Measurements from ENCODE around the gene SNRPD1.
"Not testable (repeated sequence)": the region's sequence is repeated elsewhere in the genome, so short reads cannot be mapped to it uniquely, and the experiment has no call there.

Gene SNRPD1

GRCh38 chr18:21604671-21605070, 7.4 kb upstream of the SNRPD1 start:
- H3K27me3 ChIP-seq (ENCODE audit: insufficient read depth, low read length) = no peaks in the 10 kb centered on the region
- no peak overlapping the region for H3K4me3 ChIP-seq (ENCODE audit: low read length)
- no peaks in the 10 kb centered on the region for H3K9me3 ChIP-seq (ENCODE audit: low read length)
- H2AFZ ChIP-seq (ENCODE audit: low read depth, low read length) = peak overlapping the region; percentile 67
- peaks cover 3% of the 10 kb centered on the region for H3K4me1 ChIP-seq (ENCODE audit: insufficient read depth, low read length)
- H3K36me3 ChIP-seq (ENCODE audit: insufficient read depth, low read length) = no peaks in the 10 kb centered on the region

- H3K4me1 ChIP-seq (ENCODE audit: insufficient read depth, low read length) = peaks cover 3% of the 10 kb centered on the region
- no peaks in the 10 kb centered on the region for H3K9me3 ChIP-seq (ENCODE audit: low read length)
- H3K4me3 ChIP-seq (ENCODE audit: low read length) = no peak overlapping the region
- no peaks in the 10 kb centered on the region for H3K36me3 ChIP-seq (ENCODE audit: insufficient read depth, low read length)
- H2AFZ ChIP-seq (ENCODE audit: low read depth, low read length) = peak overlapping the region; percentile 67
- H3K27me3 ChIP-seq (ENCODE audit: insufficient read depth, low read length) = no peaks in the 10 kb centered on the region
Observed at GRCh38 chr18:21605213-21605612, 6.9 kb upstream of the SNRPD1 start.

- H3K27me3 ChIP-seq (ENCODE audit: insufficient read depth, low read length); H3K9me3 ChIP-seq (ENCODE audit: low read length): not testable (repeated sequence)
- Histone ChIP-seq H2AFZ (ENCODE audit: low read depth, low read length) (peak overlapping the region; percentile 60), H3K36me3 (ENCODE audit: insufficient read depth, low read length) (peaks cover 13% of the 10 kb centered on the region), H3K4me1 (ENCODE audit: insufficient read depth, low read length) (peaks cover 10% of the 10 kb centered on the region), H3K4me3 (ENCODE audit: low read length) (peak overlapping the region; percentile 84)
Observed at GRCh38 chr18:21611401-21612124, 551 bp upstream of the SNRPD1 start.

GRCh38 chr18:21621640-21622039, 9.5 kb downstream of the SNRPD1 start:
- H3K4me3 ChIP-seq (ENCODE audit: low read length); H3K9me3 ChIP-seq (ENCODE audit: low read length); H3K27me3 ChIP-seq (ENCODE audit: insufficient read depth, low read length); H3K4me1 ChIP-seq (ENCODE audit: insufficient read depth, low read length); H2AFZ ChIP-seq (ENCODE audit: low read depth, low read length): not testable (repeated sequence)
- H3K36me3 ChIP-seq (ENCODE audit: insufficient read depth, low read length) = peaks cover 64% of the 10 kb centered on the region

DNA sequence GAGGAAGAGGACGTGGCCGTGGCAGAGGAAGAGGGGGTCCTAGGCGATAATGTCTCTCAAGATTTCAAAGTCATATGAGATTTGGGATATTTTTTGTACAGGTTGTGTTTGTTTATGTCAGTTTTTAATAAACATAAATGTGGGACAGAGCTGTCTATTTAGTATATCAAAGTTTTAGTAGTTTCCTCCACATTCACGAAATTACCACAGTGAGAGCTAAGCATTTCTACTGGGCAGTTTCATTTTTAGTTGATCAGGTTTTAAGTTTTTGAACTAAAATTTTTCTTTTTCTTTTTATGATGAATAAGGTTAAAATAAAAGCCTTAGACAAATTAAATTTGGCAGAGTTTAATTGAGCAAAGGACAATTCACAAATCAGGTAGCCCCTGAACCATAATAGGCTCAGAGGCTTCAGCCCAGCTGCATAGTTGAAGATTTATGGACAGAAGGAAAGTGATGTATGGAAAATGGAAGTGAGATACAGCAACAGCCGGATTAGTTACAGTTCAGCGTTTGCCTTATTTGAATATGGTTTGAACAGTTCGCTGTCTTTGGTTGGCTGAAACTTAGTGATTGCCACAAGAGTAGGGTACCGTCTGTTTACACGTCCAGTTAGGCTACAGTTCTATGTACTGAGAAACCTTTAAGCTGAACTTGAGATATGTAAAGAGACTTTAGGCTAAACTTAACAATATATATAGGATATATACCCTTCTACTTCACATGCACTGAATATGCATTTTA, 17.1 kb downstream of the SNRPD1 start:
- no peak overlapping the region for H3K4me3 ChIP-seq (ENCODE audit: low read length)
- no peaks in the 10 kb centered on the region for H3K9me3 ChIP-seq (ENCODE audit: low read length)
- H2AFZ ChIP-seq (ENCODE audit: low read depth, low read length) = no peak overlapping the region
- H3K27me3 ChIP-seq (ENCODE audit: insufficient read depth, low read length) = no peaks in the 10 kb centered on the region
- no peaks in the 10 kb centered on the region for H3K4me1 ChIP-seq (ENCODE audit: insufficient read depth, low read length)
- peaks cover 78% of the 10 kb centered on the region for H3K36me3 ChIP-seq (ENCODE audit: insufficient read depth, low read length)

DNA sequence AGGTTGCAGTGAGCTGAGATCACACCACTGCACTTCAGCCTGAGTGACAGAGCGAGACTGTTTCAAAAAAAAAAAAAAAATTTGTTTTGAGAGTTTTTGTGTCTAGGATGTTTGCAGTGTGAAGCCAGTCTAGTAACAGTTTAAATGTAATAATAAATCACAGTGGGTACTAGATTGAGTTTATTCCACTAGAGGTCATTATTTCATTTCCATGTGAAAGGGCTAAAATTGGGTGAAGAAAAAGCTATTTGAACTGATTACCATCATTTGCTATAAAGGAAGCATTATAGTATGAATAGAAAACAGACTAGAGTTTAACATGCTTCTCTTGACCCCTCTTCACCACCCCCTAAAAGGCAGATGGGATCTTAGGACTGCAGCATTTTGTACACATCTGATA, 20.3 kb downstream of the SNRPD1 start:
- H2AFZ ChIP-seq (ENCODE audit: low read depth, low read length) = no peak overlapping the region
- H3K4me1 ChIP-seq (ENCODE audit: insufficient read depth, low read length) = no peaks in the 10 kb centered on the region
- H3K4me3 ChIP-seq (ENCODE audit: low read length) = no peak overlapping the region
- H3K9me3 ChIP-seq (ENCODE audit: low read length) = no peaks in the 10 kb centered on the region
- no peaks in the 10 kb centered on the region for H3K27me3 ChIP-seq (ENCODE audit: insufficient read depth, low read length)
- peaks cover 67% of the 10 kb centered on the region for H3K36me3 ChIP-seq (ENCODE audit: insufficient read depth, low read length)

GRCh38 chr18:21634588-21635199, 22.6 kb downstream of the SNRPD1 start:
- Histone ChIP-seq H3K9me3 (ENCODE audit: low read length) (no peaks in the 10 kb centered on the region), H3K4me3 (ENCODE audit: low read length) (no peak overlapping the region), H3K4me1 (ENCODE audit: insufficient read depth, low read length) (no peaks in the 10 kb centered on the region), H2AFZ (ENCODE audit: low read depth, low read length) (no peak overlapping the region), H3K27me3 (ENCODE audit: insufficient read depth, low read length) (no peaks in the 10 kb centered on the region), H3K36me3 (ENCODE audit: insufficient read depth, low read length) (peaks cover 46% of the 10 kb centered on the region)

DNA sequence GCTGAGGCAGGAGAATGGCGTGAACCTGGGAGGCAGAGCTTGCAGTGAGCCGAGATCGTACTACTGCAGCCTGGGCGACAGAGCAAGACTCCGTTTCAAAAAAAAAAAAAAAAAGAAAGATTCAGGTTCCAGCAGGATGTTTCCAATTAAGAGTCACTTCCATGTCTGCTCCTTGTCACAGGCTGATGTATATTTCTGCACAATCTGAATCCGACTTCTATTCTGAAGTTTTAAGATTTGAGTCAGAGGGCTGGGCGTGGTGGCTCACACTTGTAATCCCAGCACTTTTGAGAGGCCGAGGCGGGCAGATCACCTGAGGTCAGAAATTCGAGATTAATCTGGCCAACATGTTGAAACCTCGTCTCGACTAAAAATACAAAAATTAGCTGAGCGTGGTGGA, 24.7 kb downstream of the SNRPD1 start:
- Histone ChIP-seq H3K9me3 (ENCODE audit: low read length) (no peaks in the 10 kb centered on the region), H3K4me1 (ENCODE audit: insufficient read depth, low read length) (no peaks in the 10 kb centered on the region), H3K36me3 (ENCODE audit: insufficient read depth, low read length) (peaks cover 29% of the 10 kb centered on the region), H3K4me3 (ENCODE audit: low read length) (no peak overlapping the region), H3K27me3 (ENCODE audit: insufficient read depth, low read length) (no peaks in the 10 kb centered on the region), H2AFZ (ENCODE audit: low read depth, low read length) (no peak overlapping the region)

- H3K36me3 ChIP-seq (ENCODE audit: insufficient read depth, low read length) = peaks cover 14% of the 10 kb centered on the region
- no peaks in the 10 kb centered on the region for H3K9me3 ChIP-seq (ENCODE audit: low read length)
- H3K4me1 ChIP-seq (ENCODE audit: insufficient read depth, low read length) = no peaks in the 10 kb centered on the region
- no peak overlapping the region for H2AFZ ChIP-seq (ENCODE audit: low read depth, low read length)
- no peaks in the 10 kb centered on the region for H3K27me3 ChIP-seq (ENCODE audit: insufficient read depth, low read length)
- no peak overlapping the region for H3K4me3 ChIP-seq (ENCODE audit: low read length)
Observed at GRCh38 chr18:21638822-21639221, 26.7 kb downstream of the SNRPD1 start.

DNA sequence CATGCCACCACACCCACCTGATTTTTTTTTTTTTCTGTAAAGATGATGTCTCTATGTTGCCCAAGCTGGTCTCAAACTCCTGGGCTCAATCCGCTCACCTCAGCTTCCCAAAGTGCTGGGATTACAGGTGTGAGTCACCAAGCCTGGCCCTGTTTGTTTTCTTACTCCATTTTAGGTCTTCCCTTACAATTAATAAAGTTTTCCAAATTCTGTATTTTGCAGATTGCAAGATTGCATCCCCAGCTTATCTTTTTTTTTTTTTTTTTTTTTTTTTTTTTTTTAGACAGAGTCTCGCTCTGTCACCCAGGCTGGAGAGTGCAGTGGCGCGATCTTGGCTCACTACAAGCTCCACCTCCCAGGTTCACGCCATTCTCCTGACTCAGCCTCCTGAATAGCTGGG, 28.3 kb downstream of the SNRPD1 start:
- H3K27me3 ChIP-seq (ENCODE audit: insufficient read depth, low read length); H3K9me3 ChIP-seq (ENCODE audit: low read length): not testable (repeated sequence)

GRCh38 chr18:21650311-21650710, 38.2 kb downstream of the SNRPD1 start:
- Histone ChIP-seq H3K36me3 (ENCODE audit: insufficient read depth, low read length) (peaks cover 6% of the 10 kb centered on the region), H3K27me3 (ENCODE audit: insufficient read depth, low read length) (no peaks in the 10 kb centered on the region), H3K4me1 (ENCODE audit: insufficient read depth, low read length) (no peaks in the 10 kb centered on the region), H2AFZ (ENCODE audit: low read depth, low read length) (no peak overlapping the region), H3K9me3 (ENCODE audit: low read length) (no peaks in the 10 kb centered on the region), H3K4me3 (ENCODE audit: low read length) (no peak overlapping the region)

More for the DNA sequence above, 28.3 kb downstream of the SNRPD1 start:
- H3K4me3 ChIP-seq (ENCODE audit: low read length); H2AFZ ChIP-seq (ENCODE audit: low read depth, low read length); H3K4me1 ChIP-seq (ENCODE audit: insufficient read depth, low read length); H3K36me3 ChIP-seq (ENCODE audit: insufficient read depth, low read length): not testable (repeated sequence)

- Histone ChIP-seq H3K4me1 (ENCODE audit: insufficient read depth, low read length) (no peaks in the 10 kb centered on the region), H3K4me3 (ENCODE audit: low read length) (no peak overlapping the region), H3K36me3 (ENCODE audit: insufficient read depth, low read length) (peaks cover 8% of the 10 kb centered on the region), H2AFZ (ENCODE audit: low read depth, low read length) (no peak overlapping the region), H3K9me3 (ENCODE audit: low read length) (no peaks in the 10 kb centered on the region), H3K27me3 (ENCODE audit: insufficient read depth, low read length) (no peaks in the 10 kb centered on the region)
Observed at GRCh38 chr18:21652073-21652472, 40.0 kb downstream of the SNRPD1 start.

- Histone ChIP-seq H3K27me3 (ENCODE audit: insufficient read depth, low read length) (no peaks in the 10 kb centered on the region), H3K36me3 (ENCODE audit: insufficient read depth, low read length) (peaks cover 8% of the 10 kb centered on the region), H2AFZ (ENCODE audit: low read depth, low read length) (no peak overlapping the region), H3K4me1 (ENCODE audit: insufficient read depth, low read length) (no peaks in the 10 kb centered on the region), H3K4me3 (ENCODE audit: low read length) (no peak overlapping the region), H3K9me3 (ENCODE audit: low read length) (no peaks in the 10 kb centered on the region)
Observed at GRCh38 chr18:21653361-21653760, 41.2 kb downstream of the SNRPD1 start.

Measured in neuron (in vitro differentiated cells).